ENCODE measurements around the gene CTSL. TPM values are rescaled to one million over a fixed set of nuclear protein-coding genes. Genes with fewer than 3 reads are reported as not detected.

Gene CTSL
- polyA plus RNA-seq, 1 experiment: 224 TPM

DNA sequence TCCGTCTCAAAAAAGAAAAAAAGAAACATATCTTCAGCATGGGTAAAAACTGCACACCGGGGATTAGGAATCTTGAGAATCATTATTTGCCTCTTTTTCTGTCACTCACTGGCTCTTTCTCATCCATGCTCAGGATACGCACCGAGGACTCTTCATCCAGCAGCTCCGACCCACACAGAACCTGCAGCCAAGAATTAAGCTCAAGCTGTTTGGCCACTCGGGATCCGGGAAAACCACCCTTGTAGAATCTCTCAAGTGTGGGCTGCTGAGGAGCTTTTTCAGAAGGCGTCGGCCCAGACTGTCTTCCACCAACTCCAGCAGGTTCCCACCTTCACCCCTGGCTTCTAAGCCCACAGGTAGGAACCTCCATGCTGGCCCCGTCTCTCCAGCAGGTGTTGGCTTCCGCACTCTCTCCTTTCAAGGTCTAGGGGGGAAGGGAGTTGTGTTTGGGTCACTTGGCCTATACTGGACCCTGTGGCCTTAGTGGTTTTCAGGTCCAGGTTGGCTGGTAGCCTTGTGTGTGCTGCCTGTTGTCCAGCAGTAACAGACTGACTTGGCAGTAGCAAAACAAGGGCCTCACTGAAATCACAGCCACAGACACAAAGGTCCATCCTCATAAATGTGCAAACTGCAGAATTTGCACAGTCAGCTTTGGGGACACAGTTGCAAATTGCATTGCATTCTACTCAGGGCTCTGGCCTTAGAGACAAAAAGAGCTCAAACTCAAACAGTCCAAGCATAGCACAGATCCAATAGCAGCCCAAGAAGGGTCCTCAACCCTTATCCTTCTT is 44.5 kb upstream of the CTSL start:
- Histone ChIP-seq H3K4me3 (ENCODE audit: low read depth, low read length) (no peak overlapping the region), H3K27me3 (ENCODE audit: control insufficient read depth, insufficient read depth, low read length) (peaks cover 5% of the 10 kb centered on the region), H3K9me3 (ENCODE audit: control insufficient read depth, insufficient read depth, low read length) (no peaks in the 10 kb centered on the region; the same call in 1 of the 2 replicates), H3K27ac (ENCODE audit: low read depth, low read length) (no peak overlapping the region)
- POLR2A ChIA-PET: no interaction called here
- CTCF ChIA-PET: interaction anchor here (1.0 to 14.1 kb wide), 2 partner anchors 131 to 360 kb away, joined by 5 to 188 read pairs; no protein-coding TSS in a partner anchor
- DNase-seq (ENCODE audit: low read depth, low spot score): no peak
- TF ChIP-seq, protein P1, sequence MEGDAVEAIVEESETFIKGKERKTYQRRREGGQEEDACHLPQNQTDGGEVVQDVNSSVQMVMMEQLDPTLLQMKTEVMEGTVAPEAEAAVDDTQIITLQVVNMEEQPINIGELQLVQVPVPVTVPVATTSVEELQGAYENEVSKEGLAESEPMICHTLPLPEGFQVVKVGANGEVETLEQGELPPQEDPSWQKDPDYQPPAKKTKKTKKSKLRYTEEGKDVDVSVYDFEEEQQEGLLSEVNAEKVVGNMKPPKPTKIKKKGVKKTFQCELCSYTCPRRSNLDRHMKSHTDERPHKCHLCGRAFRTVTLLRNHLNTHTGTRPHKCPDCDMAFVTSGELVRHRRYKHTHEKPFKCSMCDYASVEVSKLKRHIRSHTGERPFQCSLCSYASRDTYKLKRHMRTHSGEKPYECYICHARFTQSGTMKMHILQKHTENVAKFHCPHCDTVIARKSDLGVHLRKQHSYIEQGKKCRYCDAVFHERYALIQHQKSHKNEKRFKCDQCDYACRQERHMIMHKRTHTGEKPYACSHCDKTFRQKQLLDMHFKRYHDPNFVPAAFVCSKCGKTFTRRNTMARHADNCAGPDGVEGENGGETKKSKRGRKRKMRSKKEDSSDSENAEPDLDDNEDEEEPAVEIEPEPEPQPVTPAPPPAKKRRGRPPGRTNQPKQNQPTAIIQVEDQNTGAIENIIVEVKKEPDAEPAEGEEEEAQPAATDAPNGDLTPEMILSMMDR (IDR thresholded peaks at IDR 0.05; ENCODE audit: low read depth, low read length): no peak

DNA sequence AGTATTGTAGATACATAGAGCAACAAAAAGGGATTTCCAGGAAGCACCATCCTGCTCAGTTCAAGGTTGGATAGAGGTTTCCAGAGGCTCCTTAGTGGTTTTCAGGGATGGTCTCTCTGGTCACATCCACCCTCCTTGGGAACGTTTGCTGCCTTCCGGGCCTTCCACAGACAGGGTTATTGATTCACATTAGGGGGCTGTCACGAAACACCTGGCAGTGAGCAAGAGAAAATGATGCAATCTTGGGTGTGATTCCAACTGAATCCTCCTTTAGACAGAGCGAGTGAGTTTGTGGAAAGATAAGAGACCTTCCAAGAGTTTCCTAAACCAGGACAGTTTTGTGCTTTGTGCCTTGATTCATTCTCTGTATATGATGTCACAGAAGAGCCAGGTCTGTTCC is 43.8 kb upstream of the CTSL start:
- CTCF ChIA-PET: interaction anchor here (14.1 kb wide), 1 partner anchor 130 kb away, joined by 188 read pairs; no protein-coding TSS in a partner anchor
- no peak overlapping the region for H3K27ac ChIP-seq (ENCODE audit: low read depth, low read length)
- POLR2A ChIA-PET: no interaction called here
- no peak for DNase-seq (ENCODE audit: low read depth, low spot score)
- TF ChIP-seq, protein P1 (IDR thresholded peaks at IDR 0.05; ENCODE audit: low read depth, low read length): no peak
- H3K27me3 ChIP-seq (ENCODE audit: control insufficient read depth, insufficient read depth, low read length): peaks cover 5% of the 10 kb centered on the region
- no peak overlapping the region for H3K4me3 ChIP-seq (ENCODE audit: low read depth, low read length)
- no peaks in the 10 kb centered on the region; the same call in 1 of the 2 replicates for H3K9me3 ChIP-seq (ENCODE audit: control insufficient read depth, insufficient read depth, low read length)

DNA sequence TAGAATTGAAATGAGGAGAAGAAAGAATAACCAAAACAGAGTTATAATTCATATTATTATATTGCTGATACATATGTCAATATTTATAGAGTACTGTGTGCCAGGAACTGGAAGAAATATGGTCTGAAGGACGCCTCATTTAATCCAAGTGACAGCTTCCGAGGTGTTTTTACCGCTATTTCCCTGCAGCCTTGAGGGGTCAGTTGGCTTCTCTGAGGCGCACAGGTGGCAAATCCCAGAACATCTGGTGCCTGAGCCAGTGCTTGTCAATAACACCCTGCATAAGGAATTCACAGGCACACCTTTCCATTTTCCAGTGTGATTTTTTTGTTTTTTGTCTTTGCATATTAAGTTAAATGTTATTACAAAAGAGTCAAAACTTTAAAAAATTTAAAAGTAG is 43.3 kb upstream of the CTSL start:
- TF ChIP-seq, protein P1 (IDR thresholded peaks at IDR 0.05; ENCODE audit: low read depth, low read length): no peak
- ChIA-PET POLR2A (no interaction called here), CTCF (interaction anchor here (1.5 to 14.1 kb wide), 2 partner anchors 129 to 359 kb away, joined by 5 to 188 read pairs; no protein-coding TSS in a partner anchor)
- H3K9me3 ChIP-seq (ENCODE audit: control insufficient read depth, insufficient read depth, low read length): no peaks in the 10 kb centered on the region; the same call in 1 of the 2 replicates
- no peak for DNase-seq (ENCODE audit: low read depth, low spot score)
- H3K27ac ChIP-seq (ENCODE audit: low read depth, low read length): no peak overlapping the region
- H3K4me3 ChIP-seq (ENCODE audit: low read depth, low read length): no peak overlapping the region
- H3K27me3 ChIP-seq (ENCODE audit: control insufficient read depth, insufficient read depth, low read length): peaks cover 2% of the 10 kb centered on the region

DNA sequence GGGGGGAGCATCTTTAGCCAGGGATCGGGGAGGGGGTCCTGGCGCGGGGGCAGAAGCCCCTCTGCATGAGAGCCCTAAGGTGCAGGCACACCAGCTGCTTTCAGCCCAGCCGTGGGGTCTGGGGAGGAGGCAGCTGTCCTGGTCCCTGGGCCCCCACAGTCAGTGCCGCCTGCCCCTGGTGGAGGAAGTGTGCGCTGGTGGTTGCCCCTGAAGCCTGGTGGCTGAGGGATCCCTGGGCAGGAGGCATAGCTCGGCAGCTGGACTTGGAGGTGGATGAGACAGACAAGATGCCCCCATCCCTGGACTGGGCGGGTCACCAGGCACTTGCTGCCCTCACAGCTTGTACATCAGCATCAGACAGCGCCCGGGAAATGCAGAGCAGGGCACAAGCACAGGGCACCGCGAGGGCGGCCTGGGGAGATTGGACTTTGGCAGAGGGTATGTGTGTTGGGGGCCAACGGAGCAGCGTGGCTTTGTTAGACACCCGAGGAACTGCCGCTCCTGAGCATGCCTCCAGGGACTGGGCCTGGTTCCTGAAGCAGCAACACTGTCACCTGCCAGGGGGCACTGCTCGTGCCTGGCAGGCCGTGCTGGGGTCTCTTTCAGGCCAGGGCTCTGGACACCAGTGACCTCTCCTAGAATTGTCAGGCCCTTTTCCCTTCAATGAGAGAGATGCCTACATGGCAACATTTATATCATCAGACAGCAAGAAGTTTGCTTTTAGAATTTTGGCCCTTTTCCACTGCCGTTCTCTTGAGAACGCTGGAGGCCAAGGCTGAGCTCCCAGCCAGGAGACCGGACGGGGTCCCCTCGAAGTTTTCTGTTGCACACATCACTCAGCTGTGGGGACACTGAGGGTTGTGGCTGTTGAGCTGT is 41.9 kb upstream of the CTSL start:
- H3K9me3 ChIP-seq (ENCODE audit: control insufficient read depth, insufficient read depth, low read length): no peaks in the 10 kb centered on the region; the same call in 1 of the 2 replicates
- no peak overlapping the region for H3K27ac ChIP-seq (ENCODE audit: low read depth, low read length)
- ChIA-PET POLR2A (interaction anchor here (2.0 kb wide), 1 partner anchor 42 kb away, joined by 5 read pairs; the partner anchor contains the start of gene CTSL), CTCF (interaction anchor here (0.6 to 14.1 kb wide), 26 partner anchors 10 to 1459 kb away, joined by 3 to 188 read pairs (median 4); partner anchors contain the start of gene SPATA31E1)
- H3K27me3 ChIP-seq (ENCODE audit: control insufficient read depth, insufficient read depth, low read length): peaks cover 2% of the 10 kb centered on the region
- TF ChIP-seq, protein P1 (IDR thresholded peaks at IDR 0.05; ENCODE audit: low read depth, low read length): no peak
- DNase-seq (ENCODE audit: low read depth, low spot score): no peak
- H3K4me3 ChIP-seq (ENCODE audit: low read depth, low read length): no peak overlapping the region
